ENCODE data around the gene RDH8.

DNA sequence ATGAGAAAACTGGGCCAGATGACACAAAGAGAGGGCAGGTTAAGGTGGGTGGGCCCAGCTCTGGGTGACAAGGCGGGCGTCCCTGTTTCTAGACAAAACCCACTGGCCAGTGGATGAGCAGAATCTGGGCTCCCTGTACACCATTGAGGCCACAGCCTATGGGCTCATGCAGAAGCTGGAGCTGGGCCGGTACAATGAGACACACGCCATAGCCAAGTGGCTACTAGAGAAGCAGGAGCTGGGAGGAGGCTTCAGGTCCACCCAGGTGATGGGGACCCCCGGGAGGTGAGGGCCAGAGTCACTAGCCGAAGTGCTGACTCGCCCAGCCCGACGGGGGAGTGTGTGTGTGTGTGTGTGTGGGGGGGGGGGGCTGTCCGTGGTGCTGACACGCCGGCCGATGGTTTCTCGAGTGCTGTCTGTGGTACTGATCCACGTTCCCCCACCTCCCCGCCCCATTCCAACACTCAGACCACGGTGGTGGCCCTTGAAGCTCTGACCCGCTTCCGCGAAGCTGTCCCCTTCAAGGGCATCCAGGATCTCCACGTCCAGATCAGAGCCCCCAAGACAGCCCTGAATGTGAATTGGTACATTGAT, 48.5 kb downstream of the RDH8 start:
- TF ChIP-seq POLR2AphosphoS5 (IDR thresholded peaks at IDR 0.05; ENCODE audit: borderline replicate concordance, low read depth, low read length) = no peak
- TF ChIP-seq EZH2 (IDR thresholded peaks at IDR 0.05) = no peak

Measured in SK-N-MC (cell line).